ENCODE results near the gene CAMK1D.
"Not testable (repeated sequence)": the region's sequence is repeated elsewhere in the genome, so short reads cannot be mapped to it uniquely, and the experiment has no call there.

CAMK1D gene

GRCh38 chr10:12348870-12349628, at the start of gene CAMK1D:
Gene CAMK1D, plus strand, starts transcription at chr10:12349547.
- TF ChIP-seq CTCF (IDR thresholded peaks at IDR 0.05; ENCODE audit: low read depth, low read length): no peak
- no peak; the same call in 1 of the 2 replicates for TF ChIP-seq MAX (IDR thresholded peaks at IDR 0.05; ENCODE audit: low read depth, low read length)
- 0 out of 2 replicates have a peak, but pooled peaks have one; percentile 17 for TF ChIP-seq MYC (IDR thresholded peaks at IDR 0.05; ENCODE audit: low read depth, low read length)
- peak; percentile 88 for DNase-seq (ENCODE audit: low read depth)
- H3K4me3 ChIP-seq (ENCODE audit: low read depth, low read length): peak within 1 kb of the TSS; percentile 60

- H3K4me3 ChIP-seq (ENCODE audit: low read depth, low read length); DNase-seq (ENCODE audit: low read depth): not testable (repeated sequence)
Measured at GRCh38 chr10:12301036-12301435, 48.3 kb upstream of the CAMK1D start.

- no peak overlapping the region for H3K4me3 ChIP-seq (ENCODE audit: low read depth, low read length)
- TF ChIP-seq MYC (IDR thresholded peaks at IDR 0.05; ENCODE audit: low read depth, low read length) (no peak), POLR2A (IDR thresholded peaks at IDR 0.05; ENCODE audit: extremely low read depth, insufficient read length) (no peak)
- peak; percentile 52 for DNase-seq (ENCODE audit: low read depth)
Measured at GRCh38 chr10:12308057-12308456, 41.3 kb upstream of the CAMK1D start.

GRCh38 chr10:12308736-12309375, 40.5 kb upstream of the CAMK1D start:
- no peak for DNase-seq (ENCODE audit: low read depth)
- TF ChIP-seq MYC (IDR thresholded peaks at IDR 0.05; ENCODE audit: low read depth, low read length) (no peak), CTCF (IDR thresholded peaks at IDR 0.05; ENCODE audit: low read depth, low read length) (no peak), MAX (IDR thresholded peaks at IDR 0.05; ENCODE audit: low read depth, low read length) (no peak)
- H3K4me3 ChIP-seq (ENCODE audit: low read depth, low read length): no peak overlapping the region

- not testable (repeated sequence) for H3K4me3 ChIP-seq (ENCODE audit: low read depth, low read length); DNase-seq (ENCODE audit: low read depth)
Measured at GRCh38 chr10:12309783-12310182, 39.6 kb upstream of the CAMK1D start.

GRCh38 chr10:12314836-12315235, 34.5 kb upstream of the CAMK1D start:
- no peak overlapping the region for H3K4me3 ChIP-seq (ENCODE audit: low read depth, low read length)
- no peak for TF ChIP-seq MYC (IDR thresholded peaks at IDR 0.05; ENCODE audit: low read depth, low read length)
- no peak for TF ChIP-seq POLR2A (IDR thresholded peaks at IDR 0.05; ENCODE audit: extremely low read depth, insufficient read length)
- no peak for TF ChIP-seq CTCF (IDR thresholded peaks at IDR 0.05; ENCODE audit: low read depth, low read length)
- no peak for TF ChIP-seq MAX (IDR thresholded peaks at IDR 0.05; ENCODE audit: low read depth, low read length)
- no peak for DNase-seq (ENCODE audit: low read depth)

- H3K4me3 ChIP-seq (ENCODE audit: low read depth, low read length): no peak overlapping the region
- no peak for DNase-seq (ENCODE audit: low read depth)
- TF ChIP-seq CTCF (IDR thresholded peaks at IDR 0.05; ENCODE audit: low read depth, low read length) (no peak), POLR2A (IDR thresholded peaks at IDR 0.05; ENCODE audit: extremely low read depth, insufficient read length) (no peak), MAX (IDR thresholded peaks at IDR 0.05; ENCODE audit: low read depth, low read length) (no peak), MYC (IDR thresholded peaks at IDR 0.05; ENCODE audit: low read depth, low read length) (no peak)
Measured at GRCh38 chr10:12319076-12319475, 30.3 kb upstream of the CAMK1D start.

Measured in NB4 (cell line).